Nephron progenitor cell (in vitro differentiated cells): ENCODE data around the gene CD47.

Source experiments
- DNase-seq: peaks from one replicate; pipeline ENCODE4 v3.0.0; 2021
- H3K27ac Mint-ChIP-seq: 2 replicates; pipeline ENCODE4 v1.8.0; 2021; ENCODE audit warnings: mild to moderate bottlenecking, moderate library complexity, mixed read lengths
- H3K27me3 Mint-ChIP-seq: 2 replicates; pipeline ENCODE4 v1.8.0; 2021; ENCODE audit warnings: mild to moderate bottlenecking, low read depth, mixed read lengths; ENCODE audit not compliant: poor library complexity
- H3K36me3 Mint-ChIP-seq: 2 replicates; pipeline ENCODE4 v1.8.0; 2021; ENCODE audit warnings: low read depth, mixed read lengths
- H3K4me1 Mint-ChIP-seq: 2 replicates; pipeline ENCODE4 v1.8.0; 2021; ENCODE audit warnings: mixed read lengths
- H3K4me3 Mint-ChIP-seq: 2 replicates; pipeline ENCODE4 v1.8.0; 2021; ENCODE audit warnings: mild to moderate bottlenecking, moderate library complexity, mixed read lengths
- H3K9me3 Mint-ChIP-seq: 2 replicates; pipeline ENCODE4 v1.8.0; 2021; ENCODE audit warnings: mild to moderate bottlenecking, moderate library complexity, mixed read lengths
- CTCF ChIP-seq: fragments of 200-600 bp; sonication (generic); IDR thresholded peaks from 2 replicates; pipeline ENCODE4 v1.5.0; 2021; ENCODE audit warnings: antibody characterized with exemption

Gene CD47

GRCh38 chr3:107994956-107995715 lies 95.7 kb downstream of the CD47 start:
- Mint-ChIP-seq H3K4me3 (no peak overlapping the region), H3K4me1 (peaks cover 10% of the 10 kb centered on the region), H3K27me3 (peaks cover 7% of the 10 kb centered on the region), H3K9me3 (no peaks in the 10 kb centered on the region), H3K27ac (no peak overlapping the region), H3K36me3 (no peaks in the 10 kb centered on the region)
- no peak for TF ChIP-seq CTCF
- no peak for DNase-seq

DNA sequence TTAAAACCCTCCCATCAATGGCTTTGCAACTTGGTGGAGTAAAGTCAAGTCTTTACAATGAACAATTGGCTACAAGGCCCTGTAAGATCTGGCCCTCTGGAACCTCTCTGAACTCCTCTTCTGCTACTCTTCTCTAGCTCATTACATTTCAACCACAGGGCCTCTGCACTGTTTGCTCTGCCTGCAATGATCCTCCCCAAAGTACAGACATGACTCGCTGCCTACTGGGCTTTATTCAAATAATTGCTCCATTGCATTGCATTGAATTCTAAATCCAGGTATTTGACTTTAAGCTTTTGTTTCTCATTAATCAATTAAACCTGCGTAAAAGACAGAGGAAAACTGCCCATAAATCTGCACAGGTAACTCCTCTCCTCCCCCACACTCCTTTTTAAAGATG lies 96.7 kb downstream of the CD47 start:
- H3K36me3 Mint-ChIP-seq, result no peaks in the 10 kb centered on the region
- peaks cover 10% of the 10 kb centered on the region for H3K4me1 Mint-ChIP-seq
- no peak overlapping the region for H3K4me3 Mint-ChIP-seq
- no peak for DNase-seq
- no peaks in the 10 kb centered on the region for H3K9me3 Mint-ChIP-seq
- H3K27ac Mint-ChIP-seq, result no peak overlapping the region
- peaks cover 8% of the 10 kb centered on the region for H3K27me3 Mint-ChIP-seq
- no peak for TF ChIP-seq CTCF

DNA sequence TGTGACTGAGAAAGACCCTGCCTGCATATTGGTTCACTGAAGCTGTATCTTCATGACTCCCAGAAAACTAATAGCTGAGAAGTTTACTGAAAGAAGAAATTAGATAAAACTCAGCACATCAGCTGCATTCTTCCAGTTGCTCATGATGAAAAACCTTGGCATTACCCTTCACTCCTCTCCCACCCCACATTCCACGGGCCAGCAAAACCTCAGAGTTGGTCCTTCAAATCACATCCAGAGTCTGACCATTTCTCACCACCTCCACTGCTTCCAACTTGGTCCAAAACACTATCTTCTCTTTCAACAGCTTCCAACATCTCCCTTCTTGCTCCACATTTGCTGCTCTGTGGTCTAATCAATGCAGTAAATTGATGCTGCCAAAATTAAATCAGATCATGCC lies 97.1 kb downstream of the CD47 start:
- Mint-ChIP-seq H3K4me1 (peaks cover 10% of the 10 kb centered on the region), H3K9me3 (no peaks in the 10 kb centered on the region), H3K27me3 (peaks cover 4% of the 10 kb centered on the region), H3K4me3 (no peak overlapping the region), H3K27ac (no peak overlapping the region), H3K36me3 (no peaks in the 10 kb centered on the region)
- no peak for TF ChIP-seq CTCF
- no peak for DNase-seq
